ENCODE data around the gene PGPEP1. TPM values are rescaled to one million over a fixed set of nuclear protein-coding genes. Genes with fewer than 3 reads are reported as not detected.

The PGPEP1 gene
- total RNA-seq, 1 experiment from 2014 or later, result 15.8 TPM

DNA sequence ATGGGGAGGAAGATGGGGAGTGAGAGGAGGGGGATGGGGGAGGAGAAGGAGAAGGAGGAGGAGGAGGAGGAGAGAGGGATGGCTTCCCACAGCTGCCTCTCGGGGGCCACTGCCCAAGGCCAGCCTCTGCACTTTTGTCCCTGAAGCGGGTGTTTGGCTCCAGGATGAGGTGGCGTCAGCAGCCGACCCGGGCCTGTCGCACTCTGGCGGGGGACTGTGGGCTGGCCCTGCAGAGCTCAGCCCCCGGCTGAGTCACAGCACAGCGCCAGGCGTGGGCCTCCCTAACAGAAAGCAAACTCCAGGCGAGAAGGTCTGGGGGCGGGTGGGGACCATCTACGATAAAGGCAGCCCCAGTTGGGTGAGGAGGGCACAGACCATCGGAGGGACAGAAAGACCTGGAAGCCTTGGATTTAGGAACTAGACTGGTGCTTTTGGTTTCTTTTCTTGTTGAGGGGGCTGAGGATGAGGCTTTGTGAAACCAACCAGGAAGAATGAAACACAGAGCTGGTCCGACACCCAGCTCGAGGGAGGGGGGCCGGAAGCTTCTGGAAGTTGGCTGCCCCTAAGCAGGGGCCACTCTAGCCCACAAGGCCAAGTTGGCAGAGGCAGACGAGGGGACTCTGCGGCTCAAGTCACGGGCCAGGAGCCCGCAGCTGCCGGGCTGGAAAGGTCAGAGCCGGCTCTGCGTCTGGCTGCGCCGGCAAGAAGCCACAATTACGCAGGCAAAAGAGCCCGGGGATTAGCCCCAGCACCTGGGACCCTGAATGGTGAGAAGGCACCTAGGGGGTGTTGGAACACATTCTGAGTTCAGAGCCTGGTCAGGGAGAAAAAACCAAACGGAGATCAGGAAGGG is 35.7 kb upstream of the PGPEP1 start:
- TF ChIP-seq, protein P1, sequence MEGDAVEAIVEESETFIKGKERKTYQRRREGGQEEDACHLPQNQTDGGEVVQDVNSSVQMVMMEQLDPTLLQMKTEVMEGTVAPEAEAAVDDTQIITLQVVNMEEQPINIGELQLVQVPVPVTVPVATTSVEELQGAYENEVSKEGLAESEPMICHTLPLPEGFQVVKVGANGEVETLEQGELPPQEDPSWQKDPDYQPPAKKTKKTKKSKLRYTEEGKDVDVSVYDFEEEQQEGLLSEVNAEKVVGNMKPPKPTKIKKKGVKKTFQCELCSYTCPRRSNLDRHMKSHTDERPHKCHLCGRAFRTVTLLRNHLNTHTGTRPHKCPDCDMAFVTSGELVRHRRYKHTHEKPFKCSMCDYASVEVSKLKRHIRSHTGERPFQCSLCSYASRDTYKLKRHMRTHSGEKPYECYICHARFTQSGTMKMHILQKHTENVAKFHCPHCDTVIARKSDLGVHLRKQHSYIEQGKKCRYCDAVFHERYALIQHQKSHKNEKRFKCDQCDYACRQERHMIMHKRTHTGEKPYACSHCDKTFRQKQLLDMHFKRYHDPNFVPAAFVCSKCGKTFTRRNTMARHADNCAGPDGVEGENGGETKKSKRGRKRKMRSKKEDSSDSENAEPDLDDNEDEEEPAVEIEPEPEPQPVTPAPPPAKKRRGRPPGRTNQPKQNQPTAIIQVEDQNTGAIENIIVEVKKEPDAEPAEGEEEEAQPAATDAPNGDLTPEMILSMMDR (conservative IDR thresholded peaks at IDR 0.05; ENCODE audit: low read depth, low read length), result no peak
- TF ChIP-seq EZH2 (IDR thresholded peaks at IDR 0.05; ENCODE audit: borderline replicate concordance, low read depth, low read length, poor library complexity, severe bottlenecking), result no peak
- Histone ChIP-seq H3K27ac (ENCODE audit: low read depth, low read length, poor library complexity, severe bottlenecking) (peak overlapping the region; percentile 90), H3K9me3 (ENCODE audit: low read depth, low read length, poor library complexity, severe bottlenecking) (no peaks in the 10 kb centered on the region), H3K36me3 (ENCODE audit: insufficient read depth, low read length, poor library complexity, severe bottlenecking) (peaks cover 23% of the 10 kb centered on the region), H3K4me3 (ENCODE audit: low read depth, low read length, poor library complexity, severe bottlenecking) (peak overlapping the region; percentile 5), H3K4me1 (ENCODE audit: insufficient read depth, low read length, poor library complexity, severe bottlenecking) (peaks cover 17% of the 10 kb centered on the region), H3K27me3 (replicated peaks; ENCODE audit: insufficient read depth, low read depth, low read length, poor library complexity) (no peaks in the 10 kb centered on the region)
- peak; percentile 81 for DNase-seq (ENCODE audit: low spot score)
- CTCF ChIA-PET, result interaction anchor here (1.0 to 1.8 kb wide), 3 partner anchors 17 to 25 kb away, joined by 5 to 18 read pairs (median 6); partner anchors contain the start of gene JUND
- POLR2A ChIA-PET (ENCODE audit: low non-redundant PET), result interaction anchor here (0.5 to 1.3 kb wide), 3 partner anchors 18 to 23 kb away, joined by 4 to 9 read pairs (median 4); partner anchors contain the start of genes JUND and LSM4
- no TSS peak for BruUV-seq (replicated peaks)
- intact Hi-C loops (cut with micrococcal nuclease; ENCODE audit: unreplicated experiment), result no loop called here

DNA sequence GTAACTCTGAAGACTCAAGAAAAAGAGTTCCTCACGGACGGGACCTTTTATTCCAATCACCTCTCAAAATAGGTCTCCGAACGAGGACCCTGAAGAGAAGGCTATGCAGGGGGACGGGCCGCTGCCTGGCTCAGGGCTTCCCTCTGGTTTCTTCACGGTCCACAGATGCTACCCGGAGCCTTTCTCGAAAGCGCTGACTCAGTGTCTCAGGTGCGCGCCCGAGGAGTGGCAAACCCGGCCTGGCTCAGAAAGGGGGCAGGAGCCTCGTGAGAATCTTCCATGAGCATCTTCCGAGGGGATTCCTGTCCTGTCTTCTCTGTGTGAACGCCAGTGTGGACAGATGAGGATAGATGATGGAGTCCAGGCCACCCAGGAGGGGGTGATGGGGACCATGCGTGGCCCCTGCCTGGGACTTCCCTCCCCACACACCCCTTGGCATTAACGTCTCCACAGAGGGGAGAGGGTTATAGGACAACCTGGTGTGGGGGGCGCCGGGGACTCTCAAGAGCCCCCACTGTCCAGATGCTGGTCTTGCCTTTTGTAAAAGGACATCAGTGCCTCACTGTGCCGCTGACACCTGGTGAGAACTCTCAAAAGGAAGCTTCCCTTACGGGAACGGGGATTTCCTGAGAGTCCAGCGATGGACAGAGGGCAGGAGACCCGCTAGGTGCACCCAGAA is 34.0 kb upstream of the PGPEP1 start:
- Histone ChIP-seq H3K4me1 (ENCODE audit: insufficient read depth, low read length, poor library complexity, severe bottlenecking) (peaks cover 17% of the 10 kb centered on the region), H3K4me3 (ENCODE audit: low read depth, low read length, poor library complexity, severe bottlenecking) (no peak overlapping the region), H3K36me3 (ENCODE audit: insufficient read depth, low read length, poor library complexity, severe bottlenecking) (peaks cover 27% of the 10 kb centered on the region), H3K27ac (ENCODE audit: low read depth, low read length, poor library complexity, severe bottlenecking) (no peak overlapping the region), H3K9me3 (ENCODE audit: low read depth, low read length, poor library complexity, severe bottlenecking) (no peaks in the 10 kb centered on the region), H3K27me3 (replicated peaks; ENCODE audit: insufficient read depth, low read depth, low read length, poor library complexity) (no peaks in the 10 kb centered on the region)
- intact Hi-C loops (cut with micrococcal nuclease; ENCODE audit: unreplicated experiment), result no loop called here
- no TSS peak for BruUV-seq (replicated peaks)
- no peak for TF ChIP-seq EZH2 (IDR thresholded peaks at IDR 0.05; ENCODE audit: borderline replicate concordance, low read depth, low read length, poor library complexity, severe bottlenecking)
- TF ChIP-seq, protein P1 (conservative IDR thresholded peaks at IDR 0.05; ENCODE audit: low read depth, low read length), result no peak
- ChIA-PET CTCF (no interaction called here), POLR2A (ENCODE audit: low non-redundant PET) (no interaction called here)
- DNase-seq (ENCODE audit: low spot score), result no peak

DNA sequence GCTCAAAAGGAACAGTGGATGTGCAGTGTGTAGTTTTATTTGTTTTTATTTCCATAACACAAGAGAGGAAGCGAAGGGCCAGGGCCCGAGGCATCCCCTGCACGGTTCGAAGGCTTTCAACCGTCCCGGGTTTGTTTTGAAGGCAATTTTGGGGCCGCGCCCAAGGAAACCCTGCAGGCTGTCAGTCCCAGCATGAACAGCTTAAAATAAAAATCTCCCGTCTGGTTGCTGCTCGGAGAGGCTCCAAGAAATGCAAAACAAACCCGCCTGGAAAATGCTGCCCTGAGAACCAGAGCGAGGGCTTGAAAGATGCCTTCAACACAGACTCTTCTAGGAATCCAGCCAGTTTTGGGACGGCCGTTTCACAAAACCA is 33.5 kb upstream of the PGPEP1 start:
- peaks cover 17% of the 10 kb centered on the region for H3K4me1 ChIP-seq (ENCODE audit: insufficient read depth, low read length, poor library complexity, severe bottlenecking)
- intact Hi-C loops (cut with micrococcal nuclease; ENCODE audit: unreplicated experiment), result no loop called here
- no peaks in the 10 kb centered on the region for H3K9me3 ChIP-seq (ENCODE audit: low read depth, low read length, poor library complexity, severe bottlenecking)
- no peak overlapping the region for H3K4me3 ChIP-seq (ENCODE audit: low read depth, low read length, poor library complexity, severe bottlenecking)
- no peaks in the 10 kb centered on the region for H3K27me3 ChIP-seq (replicated peaks; ENCODE audit: insufficient read depth, low read depth, low read length, poor library complexity)
- TSS peak; percentile 96 for BruUV-seq (replicated peaks)
- TF ChIP-seq, protein P1 (conservative IDR thresholded peaks at IDR 0.05; ENCODE audit: low read depth, low read length), result no peak
- no peak for TF ChIP-seq EZH2 (IDR thresholded peaks at IDR 0.05; ENCODE audit: borderline replicate concordance, low read depth, low read length, poor library complexity, severe bottlenecking)
- ChIA-PET POLR2A (ENCODE audit: low non-redundant PET) (no interaction called here), CTCF (no interaction called here)
- H3K27ac ChIP-seq (ENCODE audit: low read depth, low read length, poor library complexity, severe bottlenecking), result no peak overlapping the region
- no peak for DNase-seq (ENCODE audit: low spot score)
- H3K36me3 ChIP-seq (ENCODE audit: insufficient read depth, low read length, poor library complexity, severe bottlenecking), result peaks cover 33% of the 10 kb centered on the region
